ENCODE results near the gene RAB3B. TPM values are rescaled to one million over a fixed set of nuclear protein-coding genes. Genes with fewer than 3 reads are reported as not detected.
"Not testable (repeated sequence)": the region's sequence is repeated elsewhere in the genome, so short reads cannot be mapped to it uniquely, and the experiment has no call there.

RAB3B gene
- total and polyA plus RNA-seq, 2 experiments from 2014 or later: 9.7 to 24.7 TPM

- H4K20me1 ChIP-seq (ENCODE audit: insufficient read depth, poor library complexity, severe bottlenecking): peaks cover 13% of the 10 kb centered on the region
- 65% methylated on average over 5 of the region's 5 CpGs for WGBS (ENCODE audit: low lambda C conversion rate, missing lambda C conversion rate)
- no peaks in the 10 kb centered on the region for H3K27me3 ChIP-seq
- no peaks in the 10 kb centered on the region for H3K36me3 ChIP-seq (replicated peaks; ENCODE audit: insufficient read depth, low read depth)
- peaks cover 32% of the 10 kb centered on the region for H3K4me1 ChIP-seq (ENCODE audit: insufficient read depth)
- TF ChIP-seq EZH2 (IDR thresholded peaks at IDR 0.05; ENCODE audit: borderline replicate concordance) (no peak), EZH2phosphoT487 (IDR thresholded peaks at IDR 0.05; ENCODE audit: low read depth, severe bottlenecking, unreplicated experiment) (no peak)
- no peak for DNase-seq (ENCODE audit: low spot score)
- H2AFZ ChIP-seq: peak overlapping the region; percentile 88
- peak overlapping the region; percentile 54 for H3K4me3 ChIP-seq
- no peaks in the 10 kb centered on the region for H3K9me2 ChIP-seq (replicated peaks; ENCODE audit: insufficient read depth)
- H3K4me2 ChIP-seq: peak overlapping the region; percentile 95
- peak overlapping the region; percentile 95 for H3K27ac ChIP-seq
- peaks cover 34% of the 10 kb centered on the region for H3K79me2 ChIP-seq
- no peaks in the 10 kb centered on the region for H3K9me3 ChIP-seq (ENCODE audit: low read depth)
Observed at GRCh38 chr1:52032124-52032784, 41.8 kb upstream of the RAB3B start.

- not testable (repeated sequence) for H3K27ac ChIP-seq; H3K9me2 ChIP-seq (replicated peaks; ENCODE audit: insufficient read depth); H3K9me3 ChIP-seq (ENCODE audit: low read depth); H3K4me3 ChIP-seq; DNase-seq (ENCODE audit: low spot score); H3K27me3 ChIP-seq; H3K36me3 ChIP-seq (replicated peaks; ENCODE audit: insufficient read depth, low read depth); H2AFZ ChIP-seq
- peaks cover 13% of the 10 kb centered on the region for H4K20me1 ChIP-seq (ENCODE audit: insufficient read depth, poor library complexity, severe bottlenecking)
- H3K79me2 ChIP-seq: peaks cover 34% of the 10 kb centered on the region
- peak overlapping the region; percentile 25 for H3K4me2 ChIP-seq
- WGBS (ENCODE audit: low lambda C conversion rate, missing lambda C conversion rate): 62% methylated on average over 5 of the region's 5 CpGs
- peaks cover 29% of the 10 kb centered on the region for H3K4me1 ChIP-seq (ENCODE audit: insufficient read depth)
Observed at GRCh38 chr1:52028839-52029238, 38.3 kb upstream of the RAB3B start.

GRCh38 chr1:52028328-52028727 is 37.8 kb upstream of the RAB3B start:
- Histone ChIP-seq H3K9me3 (ENCODE audit: low read depth) (no peaks in the 10 kb centered on the region), H4K20me1 (ENCODE audit: insufficient read depth, poor library complexity, severe bottlenecking) (peaks cover 13% of the 10 kb centered on the region), H3K4me2 (peak overlapping the region; percentile 25), H3K79me2 (peaks cover 34% of the 10 kb centered on the region), H2AFZ (no peak overlapping the region), H3K9me2 (replicated peaks; ENCODE audit: insufficient read depth) (no peaks in the 10 kb centered on the region), H3K36me3 (replicated peaks; ENCODE audit: insufficient read depth, low read depth) (no peaks in the 10 kb centered on the region), H3K27me3 (no peaks in the 10 kb centered on the region), H3K4me3 (no peak overlapping the region), H3K27ac (peak overlapping the region; percentile 43), H3K4me1 (ENCODE audit: insufficient read depth) (peaks cover 28% of the 10 kb centered on the region)
- DNase-seq (ENCODE audit: low spot score): no peak
- WGBS (ENCODE audit: low lambda C conversion rate, missing lambda C conversion rate): 75% methylated on average over 1 of the region's 1 CpG
- TF ChIP-seq CTCF (IDR thresholded peaks at IDR 0.05; ENCODE audit: poor library complexity): no peak

- WGBS (ENCODE audit: low lambda C conversion rate, missing lambda C conversion rate): 88% methylated on average over 2 of the region's 2 CpGs
- Histone ChIP-seq H4K20me1 (ENCODE audit: insufficient read depth, poor library complexity, severe bottlenecking) (peaks cover 4% of the 10 kb centered on the region), H3K9me3 (ENCODE audit: low read depth) (no peaks in the 10 kb centered on the region)
Observed at GRCh38 chr1:52026278-52026677, 35.8 kb upstream of the RAB3B start.

More at GRCh38 chr1:52026278-52026677, 35.8 kb upstream of the RAB3B start:
- Histone ChIP-seq H3K9me2 (replicated peaks; ENCODE audit: insufficient read depth) (no peaks in the 10 kb centered on the region), H3K27ac (no peak overlapping the region), H2AFZ (no peak overlapping the region), H3K4me2 (no peak overlapping the region), H3K36me3 (replicated peaks; ENCODE audit: insufficient read depth, low read depth) (no peaks in the 10 kb centered on the region), H3K27me3 (no peaks in the 10 kb centered on the region), H3K4me1 (ENCODE audit: insufficient read depth) (peaks cover 21% of the 10 kb centered on the region), H3K4me3 (no peak overlapping the region), H3K79me2 (peaks cover 16% of the 10 kb centered on the region)
- TF ChIP-seq EZH2phosphoT487 (IDR thresholded peaks at IDR 0.05; ENCODE audit: low read depth, severe bottlenecking, unreplicated experiment) (no peak), CTCF (IDR thresholded peaks at IDR 0.05; ENCODE audit: poor library complexity) (no peak), EZH2 (IDR thresholded peaks at IDR 0.05; ENCODE audit: borderline replicate concordance) (no peak)
- DNase-seq (ENCODE audit: low spot score): no peak
